ENCODE measurements around the gene DEK.
"Not testable (repeated sequence)": the region's sequence is repeated elsewhere in the genome, so short reads cannot be mapped to it uniquely, and the experiment has no call there.

Gene DEK

GRCh38 chr6:18237167-18237566 is 27.2 kb downstream of the DEK start:
- Histone ChIP-seq H3K36me3 (ENCODE audit: control insufficient read depth, insufficient read depth, low read length) (peaks cover 86% of the 10 kb centered on the region), H3K9ac (ENCODE audit: low read length) (no peak overlapping the region), H3K27me3 (ENCODE audit: control insufficient read depth, insufficient read depth, low read length) (no peaks in the 10 kb centered on the region), H3K27ac (ENCODE audit: low read depth, low read length) (no peak overlapping the region), H3K9me3 (ENCODE audit: control insufficient read depth, insufficient read depth, low read depth, low read length) (peaks cover 9% of the 10 kb centered on the region; the same call in 1 of the 2 replicates), H3K4me1 (ENCODE audit: control insufficient read depth, insufficient read depth, low read length) (no peaks in the 10 kb centered on the region), H3K4me3 (ENCODE audit: low read depth, low read length) (no peak overlapping the region)

- peaks cover 12% of the 10 kb centered on the region; the same call in 1 of the 2 replicates for H3K9me3 ChIP-seq (ENCODE audit: control insufficient read depth, insufficient read depth, low read depth, low read length)
- no peaks in the 10 kb centered on the region for H3K4me1 ChIP-seq (ENCODE audit: control insufficient read depth, insufficient read depth, low read length)
- no peaks in the 10 kb centered on the region for H3K27me3 ChIP-seq (ENCODE audit: control insufficient read depth, insufficient read depth, low read length)
- H3K4me3 ChIP-seq (ENCODE audit: low read depth, low read length) = no peak overlapping the region
- H3K36me3 ChIP-seq (ENCODE audit: control insufficient read depth, insufficient read depth, low read length) = peaks cover 76% of the 10 kb centered on the region
- H3K27ac ChIP-seq (ENCODE audit: low read depth, low read length) = no peak overlapping the region
- no peak overlapping the region for H3K9ac ChIP-seq (ENCODE audit: low read length)
Observed at GRCh38 chr6:18235524-18235923, 28.8 kb downstream of the DEK start.

- H3K9me3 ChIP-seq (ENCODE audit: control insufficient read depth, insufficient read depth, low read depth, low read length) = peaks cover 12% of the 10 kb centered on the region; the same call in 1 of the 2 replicates
- H3K36me3 ChIP-seq (ENCODE audit: control insufficient read depth, insufficient read depth, low read length) = peaks cover 68% of the 10 kb centered on the region
Observed at GRCh38 chr6:18234564-18234963, 29.8 kb downstream of the DEK start.

DNA sequence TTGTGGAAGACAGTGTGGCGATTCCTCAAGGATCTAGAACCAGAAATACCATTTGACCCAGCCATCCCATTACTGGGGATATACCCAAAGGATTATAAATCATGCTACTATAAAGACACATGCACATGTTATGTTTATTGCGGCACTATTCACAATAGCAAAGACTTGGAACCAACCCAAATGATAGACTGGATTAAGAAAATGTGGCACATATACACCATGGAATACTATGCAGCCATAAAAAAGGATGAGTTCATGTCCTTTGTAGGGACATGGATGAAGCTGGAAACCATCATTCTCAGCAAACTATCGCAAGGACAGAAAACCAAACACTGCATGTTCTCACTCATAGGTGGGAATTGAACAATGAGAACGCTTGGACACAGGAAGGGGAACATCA is 30.6 kb downstream of the DEK start:
- H3K4me3 ChIP-seq (ENCODE audit: low read depth, low read length); H3K27ac ChIP-seq (ENCODE audit: low read depth, low read length); H3K9ac ChIP-seq (ENCODE audit: low read length); H3K27me3 ChIP-seq (ENCODE audit: control insufficient read depth, insufficient read depth, low read length); H3K4me1 ChIP-seq (ENCODE audit: control insufficient read depth, insufficient read depth, low read length): not testable (repeated sequence)
- Histone ChIP-seq H3K36me3 (ENCODE audit: control insufficient read depth, insufficient read depth, low read length) (peaks cover 67% of the 10 kb centered on the region), H3K9me3 (ENCODE audit: control insufficient read depth, insufficient read depth, low read depth, low read length) (peaks cover 15% of the 10 kb centered on the region)

More at GRCh38 chr6:18234564-18234963, 29.8 kb downstream of the DEK start:
- Histone ChIP-seq H3K9ac (ENCODE audit: low read length) (no peak overlapping the region), H3K27ac (ENCODE audit: low read depth, low read length) (no peak overlapping the region), H3K4me1 (ENCODE audit: control insufficient read depth, insufficient read depth, low read length) (no peaks in the 10 kb centered on the region), H3K27me3 (ENCODE audit: control insufficient read depth, insufficient read depth, low read length) (no peaks in the 10 kb centered on the region), H3K4me3 (ENCODE audit: low read depth, low read length) (no peak overlapping the region)

- H3K36me3 ChIP-seq (ENCODE audit: control insufficient read depth, insufficient read depth, low read length) = peaks cover 65% of the 10 kb centered on the region
- not testable (repeated sequence) for H3K27ac ChIP-seq (ENCODE audit: low read depth, low read length)
Observed at GRCh38 chr6:18231856-18232255, 32.5 kb downstream of the DEK start.

DNA sequence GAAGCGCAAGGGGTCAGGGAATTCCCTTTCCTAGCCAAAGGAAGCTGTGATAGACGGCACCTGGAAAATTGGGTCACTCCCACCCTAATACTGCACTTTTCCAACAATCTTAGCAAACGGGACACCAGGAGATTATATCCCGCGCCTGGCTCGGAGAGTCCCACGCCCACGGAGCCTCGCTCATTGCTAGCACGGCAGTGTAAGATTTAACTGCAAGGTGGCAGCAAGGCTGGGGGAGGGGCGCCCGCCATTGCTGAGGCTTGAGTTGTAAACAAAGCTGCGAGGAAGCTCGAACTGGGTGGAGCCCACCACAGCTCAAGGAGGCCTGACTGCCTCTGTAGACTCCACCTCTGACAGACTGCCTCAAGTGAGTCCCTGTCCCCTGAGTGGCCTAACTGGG is 35.7 kb downstream of the DEK start:
- H3K36me3 ChIP-seq (ENCODE audit: control insufficient read depth, insufficient read depth, low read length) = peaks cover 70% of the 10 kb centered on the region
- H3K9me3 ChIP-seq (ENCODE audit: control insufficient read depth, insufficient read depth, low read depth, low read length) = peaks cover 17% of the 10 kb centered on the region
- not testable (repeated sequence) for H3K4me3 ChIP-seq (ENCODE audit: low read depth, low read length); H3K27ac ChIP-seq (ENCODE audit: low read depth, low read length); H3K27me3 ChIP-seq (ENCODE audit: control insufficient read depth, insufficient read depth, low read length); H3K4me1 ChIP-seq (ENCODE audit: control insufficient read depth, insufficient read depth, low read length); H3K9ac ChIP-seq (ENCODE audit: low read length)

More at GRCh38 chr6:18231856-18232255, 32.5 kb downstream of the DEK start:
- not testable (repeated sequence) for H3K9ac ChIP-seq (ENCODE audit: low read length); H3K27me3 ChIP-seq (ENCODE audit: control insufficient read depth, insufficient read depth, low read length); H3K4me3 ChIP-seq (ENCODE audit: low read depth, low read length); H3K4me1 ChIP-seq (ENCODE audit: control insufficient read depth, insufficient read depth, low read length)
- H3K9me3 ChIP-seq (ENCODE audit: control insufficient read depth, insufficient read depth, low read depth, low read length) = peaks cover 26% of the 10 kb centered on the region

DNA sequence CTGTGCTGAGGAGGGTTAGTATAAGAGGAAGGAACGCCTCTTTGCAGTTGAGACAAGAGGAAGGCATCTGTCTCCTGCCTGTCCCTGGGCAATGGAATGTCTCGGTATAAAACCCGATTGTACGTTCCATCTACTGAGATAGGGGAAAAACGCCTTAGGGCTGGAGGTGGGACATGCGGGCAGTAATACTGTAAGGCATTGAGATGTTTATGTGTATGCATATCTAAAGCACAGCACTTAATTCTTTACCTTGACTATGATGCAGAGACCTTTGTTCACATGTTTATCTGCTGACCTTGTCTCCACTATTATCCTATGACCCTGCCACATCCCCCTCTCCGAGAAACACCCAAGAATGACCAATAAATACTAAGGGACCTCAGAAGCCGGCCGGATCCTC is 37.2 kb downstream of the DEK start:
- not testable (repeated sequence) for H3K9ac ChIP-seq (ENCODE audit: low read length); H3K27me3 ChIP-seq (ENCODE audit: control insufficient read depth, insufficient read depth, low read length); H3K4me1 ChIP-seq (ENCODE audit: control insufficient read depth, insufficient read depth, low read length); H3K27ac ChIP-seq (ENCODE audit: low read depth, low read length); H3K4me3 ChIP-seq (ENCODE audit: low read depth, low read length)
- Histone ChIP-seq H3K9me3 (ENCODE audit: control insufficient read depth, insufficient read depth, low read depth, low read length) (peaks cover 17% of the 10 kb centered on the region), H3K36me3 (ENCODE audit: control insufficient read depth, insufficient read depth, low read length) (peaks cover 67% of the 10 kb centered on the region)

- H3K4me1 ChIP-seq (ENCODE audit: control insufficient read depth, insufficient read depth, low read length); H3K27ac ChIP-seq (ENCODE audit: low read depth, low read length); H3K4me3 ChIP-seq (ENCODE audit: low read depth, low read length); H3K27me3 ChIP-seq (ENCODE audit: control insufficient read depth, insufficient read depth, low read length): not testable (repeated sequence)
- Histone ChIP-seq H3K9me3 (ENCODE audit: control insufficient read depth, insufficient read depth, low read depth, low read length) (peaks cover 14% of the 10 kb centered on the region), H3K9ac (ENCODE audit: low read length) (peak overlapping the region; percentile 5), H3K36me3 (ENCODE audit: control insufficient read depth, insufficient read depth, low read length) (peaks cover 68% of the 10 kb centered on the region)
Observed at GRCh38 chr6:18226451-18227105, 37.8 kb downstream of the DEK start.

DNA sequence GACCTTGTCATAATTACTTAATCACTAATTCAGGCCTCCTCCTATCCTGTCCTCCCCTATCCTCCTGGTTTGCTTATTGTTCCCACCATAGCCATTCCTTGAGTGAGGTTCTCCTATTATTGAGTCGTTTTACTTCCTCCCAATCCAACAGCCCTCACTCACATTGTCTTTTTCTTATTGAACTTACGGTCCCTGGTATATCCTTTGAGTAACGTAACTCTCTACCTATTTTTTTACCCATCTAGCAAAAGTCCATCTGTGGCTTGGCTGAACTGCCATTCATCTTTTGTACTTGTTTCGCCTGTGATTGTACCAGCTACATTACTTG is 43.1 kb downstream of the DEK start:
- Histone ChIP-seq H3K9ac (ENCODE audit: low read length) (no peak overlapping the region), H3K27me3 (ENCODE audit: control insufficient read depth, insufficient read depth, low read length) (no peaks in the 10 kb centered on the region), H3K4me1 (ENCODE audit: control insufficient read depth, insufficient read depth, low read length) (peaks cover under 1% of the 10 kb centered on the region; the same call in 1 of the 2 replicates), H3K4me3 (ENCODE audit: low read depth, low read length) (no peak overlapping the region), H3K36me3 (ENCODE audit: control insufficient read depth, insufficient read depth, low read length) (peaks cover 44% of the 10 kb centered on the region), H3K9me3 (ENCODE audit: control insufficient read depth, insufficient read depth, low read depth, low read length) (no peaks in the 10 kb centered on the region), H3K27ac (ENCODE audit: low read depth, low read length) (no peak overlapping the region)

DNA sequence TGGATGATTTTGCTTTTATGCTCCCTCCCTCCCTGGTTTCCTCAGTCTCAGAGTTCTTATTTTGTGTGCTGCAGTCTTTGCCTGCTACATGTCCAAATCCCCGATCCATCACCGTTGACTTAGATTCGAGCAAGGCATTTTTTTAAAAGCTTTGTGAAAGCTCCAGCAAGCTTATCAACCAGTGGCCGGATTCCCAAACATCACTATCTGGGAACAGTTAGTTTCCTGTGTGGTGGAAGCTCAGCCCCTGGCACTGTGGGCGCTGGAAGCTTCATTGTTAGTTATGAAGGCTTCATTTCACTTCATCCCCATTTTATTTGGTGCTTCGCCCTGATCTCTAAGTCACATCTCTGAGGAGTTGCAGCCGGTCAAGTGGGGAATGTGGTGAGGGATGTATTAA is 44.7 kb downstream of the DEK start:
- Histone ChIP-seq H3K27me3 (ENCODE audit: control insufficient read depth, insufficient read depth, low read length) (no peaks in the 10 kb centered on the region), H3K27ac (ENCODE audit: low read depth, low read length) (no peak overlapping the region), H3K36me3 (ENCODE audit: control insufficient read depth, insufficient read depth, low read length) (peaks cover 35% of the 10 kb centered on the region), H3K9ac (ENCODE audit: low read length) (no peak overlapping the region), H3K4me3 (ENCODE audit: low read depth, low read length) (no peak overlapping the region), H3K4me1 (ENCODE audit: control insufficient read depth, insufficient read depth, low read length) (no peaks in the 10 kb centered on the region), H3K9me3 (ENCODE audit: control insufficient read depth, insufficient read depth, low read depth, low read length) (no peaks in the 10 kb centered on the region)

DNA sequence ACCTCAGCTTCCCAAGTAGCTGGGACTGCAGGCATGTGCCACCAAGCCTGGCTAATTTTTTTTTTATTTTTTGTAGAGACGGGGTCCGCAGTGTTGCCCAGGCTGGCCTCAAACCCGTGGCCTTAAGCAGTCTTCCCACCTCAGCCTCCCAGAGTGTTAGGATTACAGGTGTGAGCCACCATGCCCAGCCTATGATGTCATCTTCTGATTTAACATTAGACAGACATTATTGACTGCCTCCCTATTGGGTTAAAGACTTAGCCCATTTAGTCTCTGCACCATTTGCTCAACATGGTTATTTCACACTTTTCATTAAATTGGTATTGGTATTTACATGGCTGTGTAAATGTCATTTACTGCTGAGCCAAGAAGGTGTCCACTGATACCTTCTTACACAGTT is 46.1 kb downstream of the DEK start:
- H3K36me3 ChIP-seq (ENCODE audit: control insufficient read depth, insufficient read depth, low read length) = peaks cover 26% of the 10 kb centered on the region
- no peaks in the 10 kb centered on the region for H3K27me3 ChIP-seq (ENCODE audit: control insufficient read depth, insufficient read depth, low read length)
- no peaks in the 10 kb centered on the region for H3K9me3 ChIP-seq (ENCODE audit: control insufficient read depth, insufficient read depth, low read depth, low read length)

DNA sequence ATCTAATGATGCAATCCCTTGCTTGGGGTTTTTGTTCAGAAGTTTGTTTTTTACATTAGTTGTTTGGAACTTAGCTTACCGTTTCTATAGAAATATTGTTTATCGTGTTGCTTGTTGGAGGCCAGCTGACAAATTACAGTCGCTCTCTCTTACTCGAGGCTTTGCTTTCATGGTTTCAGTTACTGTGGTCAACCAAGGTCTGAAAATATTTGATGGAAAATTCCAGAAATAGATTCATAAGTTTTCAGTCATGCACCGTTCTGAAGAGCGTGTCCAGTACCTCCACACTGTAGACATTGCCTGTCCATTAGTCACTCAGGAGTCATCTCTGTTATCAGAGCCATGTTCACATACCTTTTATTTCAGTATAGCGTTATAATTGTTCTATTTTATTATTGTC is 47.9 kb downstream of the DEK start:
- H3K4me1 ChIP-seq (ENCODE audit: control insufficient read depth, insufficient read depth, low read length) = no peaks in the 10 kb centered on the region

More for the DNA sequence above, 46.1 kb downstream of the DEK start:
- no peak overlapping the region for H3K27ac ChIP-seq (ENCODE audit: low read depth, low read length)
- no peaks in the 10 kb centered on the region for H3K4me1 ChIP-seq (ENCODE audit: control insufficient read depth, insufficient read depth, low read length)
- H3K9ac ChIP-seq (ENCODE audit: low read length) = no peak overlapping the region
- no peak overlapping the region for H3K4me3 ChIP-seq (ENCODE audit: low read depth, low read length)

More for the DNA sequence above, 47.9 kb downstream of the DEK start:
- peaks cover 19% of the 10 kb centered on the region for H3K36me3 ChIP-seq (ENCODE audit: control insufficient read depth, insufficient read depth, low read length)
- H3K9me3 ChIP-seq (ENCODE audit: control insufficient read depth, insufficient read depth, low read depth, low read length) = no peaks in the 10 kb centered on the region
- H3K9ac ChIP-seq (ENCODE audit: low read length) = no peak overlapping the region
- H3K27me3 ChIP-seq (ENCODE audit: control insufficient read depth, insufficient read depth, low read length) = no peaks in the 10 kb centered on the region
- H3K4me3 ChIP-seq (ENCODE audit: low read depth, low read length) = no peak overlapping the region
- H3K27ac ChIP-seq (ENCODE audit: low read depth, low read length) = no peak overlapping the region

Data from HUES6 (cell line).